MM.1S (cell line): ENCODE measurements around the gene MFSD1.

Experiments
- CTCF ChIP-seq: fragments of 300-600 bp; sonication (generic); IDR thresholded peaks from 2 replicates; pipeline ENCODE4 v1.5.1; 2016; ENCODE audit warnings: antibody characterized with exemption, low read length, mixed read lengths
- EZH2 ChIP-seq: fragments of 300-600 bp; sonication (generic); optimal IDR thresholded peaks from 2 replicates; pipeline ENCODE3; 2017; ENCODE audit warnings: low read depth, mild to moderate bottlenecking, antibody characterized with exemption, low read length, mixed read lengths
- EZH2phosphoT487 ChIP-seq: fragments of 300-600 bp; sonication (generic); IDR thresholded peaks from 2 replicates; pipeline ENCODE4 v1.6.1; 2018; ENCODE audit warnings: antibody characterized with exemption, low read length

GRCh38 chr3:158830391-158830790 lies 28.5 kb downstream of the MFSD1 start:
- no peak for TF ChIP-seq CTCF
- no peak for TF ChIP-seq EZH2phosphoT487
- TF ChIP-seq EZH2, result no peak
